Glomerular endothelial cell (primary cell): ENCODE data around the gene MDM1. TPM values are rescaled to one million over a fixed set of nuclear protein-coding genes. Genes with fewer than 3 reads are reported as not detected.
A peak's percentile ranks its signal among the peaks of the same experiment; 100 is the strongest.

Source experiments
- DNase-seq: peaks from one replicate; pipeline ENCODE4 v3.0.0-alpha.2; 2011; ENCODE audit warnings: low read depth, low spot score; ENCODE audit errors: extremely low read depth
- total RNA-seq: library from RNA; depleted of rRNA; stranded (reverse); fragments of >200 nt; gene quantifications from 2 replicates; pipeline ENCODE4 v1.2.3, GENCODE V29; 2015

The MDM1 gene
- 7.6 and 10.9 TPM in 2 replicates for total RNA-seq

GRCh38 chr12:68331869-68332727 lies at the start of gene MDM1:
MDM1 (minus strand) TSS chr12:68332362; CDS start chr12:68332245, 117 bp downstream.
- DNase-seq: peak; percentile 87

GRCh38 chr12:68381476-68382219 lies 49.5 kb upstream of the MDM1 start:
- no peak for DNase-seq

GRCh38 chr12:68378872-68379606 lies 46.9 kb upstream of the MDM1 start:
- DNase-seq: no peak

GRCh38 chr12:68377881-68378280 lies 45.7 kb upstream of the MDM1 start:
- no peak for DNase-seq

GRCh38 chr12:68376901-68377300 lies 44.7 kb upstream of the MDM1 start:
- no peak for DNase-seq

GRCh38 chr12:68375756-68376695 lies 43.9 kb upstream of the MDM1 start:
- no peak for DNase-seq

- no peak for DNase-seq
These were observed 42.3 kb upstream of the MDM1 start for GRCh38 chr12:68374307-68374982.

- no peak for DNase-seq
These were observed 38.5 kb upstream of the MDM1 start for GRCh38 chr12:68370667-68371066.

- no peak for DNase-seq
These were observed 37.9 kb upstream of the MDM1 start for GRCh38 chr12:68370006-68370590.

GRCh38 chr12:68368327-68368726 lies 36.2 kb upstream of the MDM1 start:
- no peak for DNase-seq

GRCh38 chr12:68367903-68368302 lies 35.7 kb upstream of the MDM1 start:
- DNase-seq: no peak

- no peak for DNase-seq
These were observed 35.0 kb upstream of the MDM1 start for GRCh38 chr12:68367116-68367515.

GRCh38 chr12:68364893-68365725 lies 32.9 kb upstream of the MDM1 start:
- peak; percentile 64 for DNase-seq

- DNase-seq: no peak
These were observed 32.2 kb upstream of the MDM1 start for GRCh38 chr12:68364328-68364727.

- no peak for DNase-seq
These were observed 29.8 kb upstream of the MDM1 start for GRCh38 chr12:68361953-68362352.

- DNase-seq: no peak
These were observed 27.5 kb upstream of the MDM1 start for GRCh38 chr12:68359674-68360073.

GRCh38 chr12:68358532-68359485 lies 26.6 kb upstream of the MDM1 start:
- DNase-seq: peak; percentile 79
